Esophagus muscularis mucosa (tissue), 4 donors: Measurements from ENCODE around the gene NSUN4.

Experiments used
- CTCF ChIP-seq, 3 experiments: fragments of 200-600 bp in 2 of 3; fragments of 450-650 bp in 1 of 3; sonication (generic) in 2 of 3; IDR thresholded peaks; one replicate each; pipeline ENCODE4 v1.5.1; 2017 to 2019; ENCODE audit warnings: antibody characterized with exemption in 3 of 3, mild to moderate bottlenecking in 2 of 3, moderate library complexity in 1 of 3
- EP300 ChIP-seq: sonication (generic); formaldehyde crosslinking; IDR thresholded peaks from one replicate; pipeline ENCODE4 v1.6.1; 2017; ENCODE audit warnings: antibody characterized with exemption
- POLR2A ChIP-seq: fragments of 450-650 bp; IDR thresholded peaks from one replicate; pipeline ENCODE4 v1.6.1; 2017; ENCODE audit warnings: antibody characterized with exemption, moderate library complexity, mild to moderate bottlenecking, low read depth

GRCh38 chr1:46301808-46302640 lies 38.6 kb upstream of the NSUN4 start:
- peak in 2 of 3 experiments; percentile 13 to 28 for TF ChIP-seq CTCF (IDR thresholded peaks at IDR 0.05)
- no peak for TF ChIP-seq POLR2A
- no peak for TF ChIP-seq EP300
